Choroid plexus epithelial cell (primary cell): Measurements from ENCODE around the gene LCN2.

Experiments used
- DNase-seq: peaks from one replicate; pipeline ENCODE4 v3.0.0-alpha.2; 2010; ENCODE audit warnings: low read depth
- H3K4me3 ChIP-seq: 2 replicates; pipeline ENCODE4 v1.5.1; 2011; ENCODE audit warnings: low read depth, mild to moderate bottlenecking, control low read depth, low read length, moderate library complexity
- TF ChIP-seq, protein P1 (sequence below): conservative IDR thresholded peaks from 2 replicates; pipeline ENCODE4 v1.5.1; 2011; ENCODE audit warnings: low read depth, mild to moderate bottlenecking, control low read depth, inconsistent platforms, low read length, moderate library complexity

The LCN2 gene

GRCh38 chr9:128161215-128161902, 12.1 kb downstream of the LCN2 start:
- H3K4me3 ChIP-seq: no peak overlapping the region
- TF ChIP-seq, protein P1, sequence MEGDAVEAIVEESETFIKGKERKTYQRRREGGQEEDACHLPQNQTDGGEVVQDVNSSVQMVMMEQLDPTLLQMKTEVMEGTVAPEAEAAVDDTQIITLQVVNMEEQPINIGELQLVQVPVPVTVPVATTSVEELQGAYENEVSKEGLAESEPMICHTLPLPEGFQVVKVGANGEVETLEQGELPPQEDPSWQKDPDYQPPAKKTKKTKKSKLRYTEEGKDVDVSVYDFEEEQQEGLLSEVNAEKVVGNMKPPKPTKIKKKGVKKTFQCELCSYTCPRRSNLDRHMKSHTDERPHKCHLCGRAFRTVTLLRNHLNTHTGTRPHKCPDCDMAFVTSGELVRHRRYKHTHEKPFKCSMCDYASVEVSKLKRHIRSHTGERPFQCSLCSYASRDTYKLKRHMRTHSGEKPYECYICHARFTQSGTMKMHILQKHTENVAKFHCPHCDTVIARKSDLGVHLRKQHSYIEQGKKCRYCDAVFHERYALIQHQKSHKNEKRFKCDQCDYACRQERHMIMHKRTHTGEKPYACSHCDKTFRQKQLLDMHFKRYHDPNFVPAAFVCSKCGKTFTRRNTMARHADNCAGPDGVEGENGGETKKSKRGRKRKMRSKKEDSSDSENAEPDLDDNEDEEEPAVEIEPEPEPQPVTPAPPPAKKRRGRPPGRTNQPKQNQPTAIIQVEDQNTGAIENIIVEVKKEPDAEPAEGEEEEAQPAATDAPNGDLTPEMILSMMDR: no peak
- no peak for DNase-seq

GRCh38 chr9:128162215-128163026, 13.2 kb downstream of the LCN2 start:
- DNase-seq: no peak
- no peak overlapping the region for H3K4me3 ChIP-seq
- TF ChIP-seq, protein P1: no peak

DNA sequence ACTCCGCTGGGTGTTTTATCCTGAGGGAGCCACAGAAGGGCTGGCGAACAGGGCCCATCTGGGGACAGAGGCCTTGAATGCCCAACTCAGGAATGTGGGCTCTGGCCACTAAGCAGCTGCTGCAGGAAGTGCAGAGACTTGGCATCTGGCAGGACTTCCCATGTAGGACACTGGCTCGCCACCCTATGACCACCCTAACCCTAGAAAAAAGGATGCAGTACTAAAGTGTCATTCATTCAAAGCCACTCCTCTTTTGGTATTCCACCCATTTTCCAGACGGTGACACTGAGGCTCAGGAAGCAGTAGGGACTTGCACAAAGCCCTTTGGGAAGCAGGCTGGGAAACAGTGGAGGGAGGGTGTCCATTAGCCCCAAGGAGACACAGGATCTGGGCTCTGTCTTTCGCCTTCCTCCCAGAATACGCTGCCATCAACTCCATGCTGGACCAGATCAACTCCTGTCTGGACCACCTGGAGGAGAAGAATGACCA, 13.8 kb downstream of the LCN2 start:
- DNase-seq: no peak
- TF ChIP-seq, protein P1: no peak

GRCh38 chr9:128163523-128164306, 14.5 kb downstream of the LCN2 start:
- no peak overlapping the region for H3K4me3 ChIP-seq
- TF ChIP-seq, protein P1: no peak
- no peak for DNase-seq

More for the DNA sequence above, 13.8 kb downstream of the LCN2 start:
- no peak overlapping the region for H3K4me3 ChIP-seq

DNA sequence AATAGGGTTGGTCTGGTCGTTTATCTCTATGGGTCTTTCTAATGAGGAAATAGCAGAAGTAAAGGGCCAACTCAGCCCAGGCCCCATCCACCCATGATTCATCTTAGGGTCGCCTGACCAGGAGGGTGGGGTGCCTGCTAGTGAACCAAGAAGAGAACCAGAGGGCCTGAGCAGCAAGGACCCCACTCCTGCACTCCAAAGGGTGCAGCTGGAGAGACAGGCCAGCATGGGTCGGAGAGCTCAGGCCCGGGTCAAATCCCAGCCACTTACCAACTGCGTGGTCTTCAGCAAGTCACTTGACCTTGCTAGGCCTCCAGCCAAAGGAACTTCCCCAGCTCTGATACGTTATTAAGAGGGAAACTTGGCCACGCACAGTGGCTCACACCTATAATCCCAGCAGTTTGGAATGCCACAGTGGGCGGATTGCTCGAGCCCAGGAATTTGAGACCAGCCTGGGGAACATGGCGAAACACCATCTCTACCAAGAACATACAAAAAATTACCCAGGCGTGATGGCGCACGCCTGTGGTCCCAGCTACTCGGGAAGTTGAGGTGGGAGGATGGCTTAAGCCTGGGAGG, 15.1 kb downstream of the LCN2 start:
- DNase-seq: no peak
- no peak overlapping the region for H3K4me3 ChIP-seq
- TF ChIP-seq, protein P1: no peak

DNA sequence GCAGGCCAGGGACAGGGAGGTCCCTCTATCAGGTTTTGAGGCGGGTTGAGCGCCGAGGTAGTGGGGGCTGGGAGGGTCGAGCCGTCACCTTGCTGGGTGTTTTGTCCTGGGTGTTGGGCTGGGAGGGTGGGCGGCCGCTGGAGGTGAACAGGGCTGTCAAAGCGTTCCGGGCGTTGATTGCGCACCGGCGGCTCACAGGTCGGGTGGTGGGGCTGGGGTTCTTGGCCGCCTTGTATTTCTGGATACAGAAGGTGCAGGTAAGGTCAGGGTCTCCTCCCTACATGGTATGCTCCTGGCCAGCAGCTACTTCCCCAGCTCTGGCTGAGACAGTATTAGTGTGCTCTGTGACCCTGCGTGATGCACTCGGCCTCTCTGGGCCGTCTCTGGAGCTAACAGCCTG, 16.9 kb downstream of the LCN2 start:
- TF ChIP-seq, protein P1: no peak
- H3K4me3 ChIP-seq: no peak overlapping the region
- DNase-seq: no peak
